SK-N-SH treated with all-trans-retinoic acid at 6 μM for 48 hours (cell line): ENCODE data around the gene RNASE11.

ENCODE experiments used
- ARNTL ChIP-seq: fragments of 450-650 bp; formaldehyde crosslinking; IDR thresholded peaks from 2 replicates; pipeline ENCODE4 v1.5.0; 2020; ENCODE audit warnings: low read depth, mild to moderate bottlenecking, moderate library complexity, borderline replicate concordance
- BACH2 ChIP-seq: fragments of 250-450 bp; sonication (Bioruptor Pico); IDR thresholded peaks from 2 replicates; pipeline ENCODE4 v1.9.0; 2021; ENCODE audit warnings: mild to moderate bottlenecking, borderline replicate concordance
- CREB5 ChIP-seq: fragments of 250-450 bp; sonication (Bioruptor Pico); IDR thresholded peaks from 2 replicates; pipeline ENCODE4 v1.5.1; 2020; ENCODE audit warnings: low read depth, mild to moderate bottlenecking, moderate library complexity
- CSDC2 ChIP-seq: fragments of 250-450 bp; sonication (Bioruptor Pico); IDR thresholded peaks from 2 replicates; pipeline ENCODE4 v1.5.0; 2020; ENCODE audit warnings: mild to moderate bottlenecking, moderate library complexity
- CSRNP3 ChIP-seq: fragments of 250-450 bp; sonication (Bioruptor Pico); IDR thresholded peaks from 2 replicates; pipeline ENCODE4 v1.5.1; 2021; ENCODE audit warnings: mild to moderate bottlenecking, moderate library complexity
- ESRRG ChIP-seq: fragments of 250-450 bp; sonication (Bioruptor Pico); IDR thresholded peaks from 2 replicates; pipeline ENCODE4 v1.6.1; 2021; ENCODE audit warnings: mild to moderate bottlenecking
- ISL1 ChIP-seq: fragments of 250-450 bp; sonication (Bioruptor Pico); IDR thresholded peaks from 2 replicates; pipeline ENCODE4 v2.1.2; 2022; ENCODE audit warnings: mild to moderate bottlenecking, moderate library complexity
- OSR1 ChIP-seq: fragments of 250-450 bp; sonication (Bioruptor Pico); IDR thresholded peaks from 2 replicates; pipeline ENCODE4 v1.8.0; 2022; ENCODE audit warnings: moderate library complexity, mild to moderate bottlenecking, inconsistent platforms
- PATZ1 ChIP-seq: fragments of 250-450 bp; sonication (Bioruptor Pico); IDR thresholded peaks from 2 replicates; pipeline ENCODE4 v1.8.0; 2020; ENCODE audit warnings: mild to moderate bottlenecking, moderate library complexity, borderline replicate concordance
- TCF4 ChIP-seq: fragments of 250-450 bp; sonication (Bioruptor Pico); IDR thresholded peaks from 2 replicates; pipeline ENCODE4 v1.8.0; 2021; ENCODE audit warnings: mild to moderate bottlenecking, moderate library complexity, borderline replicate concordance
- ZFP30 ChIP-seq: fragments of 450-650 bp; formaldehyde crosslinking; IDR thresholded peaks from 2 replicates; pipeline ENCODE4 v1.5.0; 2022; ENCODE audit warnings: mild to moderate bottlenecking, moderate library complexity
- ZNF565 ChIP-seq: fragments of 450-650 bp; formaldehyde crosslinking; conservative IDR thresholded peaks from 2 replicates; pipeline ENCODE4 v1.5.0; 2020; ENCODE audit warnings: low read depth, mild to moderate bottlenecking, moderate library complexity
- ZNF70 ChIP-seq: fragments of 450-650 bp; formaldehyde crosslinking; IDR thresholded peaks from 2 replicates; pipeline ENCODE4 v1.5.0; 2020; ENCODE audit warnings: mild to moderate bottlenecking, moderate library complexity
- ZNF8 ChIP-seq: fragments of 450-650 bp; formaldehyde crosslinking; IDR thresholded peaks from 2 replicates; pipeline ENCODE4 v1.5.0; 2020; ENCODE audit warnings: mild to moderate bottlenecking, moderate library complexity

GRCh38 chr14:20583908-20584307 lies 3.9 kb downstream of the RNASE11 start:
- TF ChIP-seq ESRRG (CRISPR knock-in tag) (no peak), ARNTL (CRISPR knock-in tag) (no peak), ZNF565 (CRISPR knock-in tag) (no peak), OSR1 (no peak), CSRNP3 (no peak), TCF4 (CRISPR knock-in tag) (no peak), BACH2 (CRISPR knock-in tag) (no peak), ISL1 (CRISPR knock-in tag) (no peak), PATZ1 (CRISPR knock-in tag) (no peak), ZNF8 (no peak), CSDC2 (CRISPR knock-in tag) (no peak), ZFP30 (CRISPR knock-in tag) (no peak), CREB5 (no peak), ZNF70 (no peak)
